Hematopoietic multipotent progenitor cell treated with erythropoietin and hydrocortisone succinate and interleukin-3 and kit ligand, for 15 days (in vitro differentiated cells): ENCODE results near the gene NCLN.
A peak's percentile ranks its signal among the peaks of the same experiment; 100 is the strongest.
"Not testable (repeated sequence)": the region's sequence is repeated elsewhere in the genome, so short reads cannot be mapped to it uniquely, and the experiment has no call there.

Source experiments
- DNase-seq: peaks from one replicate; pipeline ENCODE4 v3.0.0-alpha.2; 2015; ENCODE audit warnings: low spot score

NCLN gene

GRCh38 chr19:3154957-3155736 lies 30.6 kb upstream of the NCLN start:
- DNase-seq, result no peak

- no peak for DNase-seq
Measured at GRCh38 chr19:3157096-3157845, 28.5 kb upstream of the NCLN start.

- no peak for DNase-seq
Measured at GRCh38 chr19:3159565-3159964, 26.2 kb upstream of the NCLN start.

GRCh38 chr19:3160219-3160618 lies 25.5 kb upstream of the NCLN start:
- DNase-seq, result no peak

GRCh38 chr19:3161453-3161852 lies 24.3 kb upstream of the NCLN start:
- no peak for DNase-seq

- DNase-seq, result no peak
Measured at GRCh38 chr19:3162418-3163229, 23.1 kb upstream of the NCLN start.

GRCh38 chr19:3163230-3163886 lies 22.4 kb upstream of the NCLN start:
- peak; percentile 71 for DNase-seq

GRCh38 chr19:3163943-3164342 lies 21.8 kb upstream of the NCLN start:
- DNase-seq, result no peak

- no peak for DNase-seq
Measured at GRCh38 chr19:3167533-3168272, 18.0 kb upstream of the NCLN start.

- DNase-seq, result no peak
Measured at GRCh38 chr19:3171894-3172672, 13.6 kb upstream of the NCLN start.

GRCh38 chr19:3172673-3173000 lies 13.1 kb upstream of the NCLN start:
- DNase-seq, result not testable (repeated sequence)

- peak; percentile 59 for DNase-seq
Measured at GRCh38 chr19:3175781-3176714, 9.7 kb upstream of the NCLN start.

- DNase-seq, result peak; percentile 59
Measured at GRCh38 chr19:3176715-3177501, 8.8 kb upstream of the NCLN start.

GRCh38 chr19:3178377-3178972 lies 7.3 kb upstream of the NCLN start, which contains the start of gene S1PR4:
S1PR4 (plus strand) TSS chr19:3178769; CDS start chr19:3178793, 24 bp downstream.
- peak; percentile 32 for DNase-seq

GRCh38 chr19:3178973-3179738 lies 6.6 kb upstream of the NCLN start:
- DNase-seq, result peak; percentile 33

- DNase-seq, result peak; percentile 26
Measured at GRCh38 chr19:3179739-3180293, 5.9 kb upstream of the NCLN start.
